Neuronal stem cell (in vitro differentiated cells): Measurements from ENCODE around the gene SLC9A1.

Experiments
- DNase-seq: peaks from one replicate; pipeline ENCODE4 v3.0.0-alpha.2; 2013; ENCODE audit warnings: low spot score
- H2AFZ ChIP-seq: one replicate; pipeline ENCODE4 v1.6.1; 2013; ENCODE audit warnings: mild to moderate bottlenecking, low read length, inconsistent platforms
- H2AK5ac ChIP-seq: 2 replicates; pipeline ENCODE4 v1.6.1; 2013; ENCODE audit warnings: low read depth, mild to moderate bottlenecking, inconsistent platforms, low read length, moderate library complexity, mixed read lengths
- H2BK120ac ChIP-seq: 2 replicates; pipeline ENCODE4 v1.6.1; 2013; ENCODE audit warnings: low read depth, mild to moderate bottlenecking, inconsistent platforms, low read length, moderate library complexity, mixed read lengths
- H2BK12ac ChIP-seq: one replicate; pipeline ENCODE4 v1.6.1; 2013; ENCODE audit warnings: low read length, inconsistent platforms
- H2BK15ac ChIP-seq: 2 replicates; pipeline ENCODE4 v1.6.1; 2013; ENCODE audit warnings: mild to moderate bottlenecking, low read length, inconsistent platforms, mixed read lengths
- H2BK5ac ChIP-seq: one replicate; pipeline ENCODE4 v1.6.1; 2013; ENCODE audit warnings: inconsistent platforms, mild to moderate bottlenecking, low read length, moderate library complexity
- H3K14ac ChIP-seq: one replicate; pipeline ENCODE4 v1.6.1; 2013; ENCODE audit warnings: low read length, inconsistent platforms
- H3K18ac ChIP-seq: 2 replicates; pipeline ENCODE4 v1.6.1; 2013; ENCODE audit warnings: low read length, inconsistent platforms
- H3K23ac ChIP-seq: 2 replicates; pipeline ENCODE4 v1.6.1; 2013; ENCODE audit warnings: low read depth, mild to moderate bottlenecking, mixed read lengths, low read length, inconsistent platforms; ENCODE audit not compliant: poor library complexity
- H3K27ac ChIP-seq: replicated peaks from 3 replicates; pipeline ENCODE4 v1.5.1; 2013; ENCODE audit warnings: low read length, inconsistent platforms
- H3K27me3 ChIP-seq, 3 experiments: 2 replicates each; pipeline ENCODE4 v1.6.1; 2013; ENCODE audit warnings: low read length in 3 of 3, mild to moderate bottlenecking in 2 of 3, inconsistent platforms in 1 of 3, low read depth in 1 of 3, mixed read lengths in 1 of 3, moderate library complexity in 1 of 3; ENCODE audit not compliant: control insufficient read depth in 3 of 3, insufficient read depth in 3 of 3
- H3K36me3 ChIP-seq, 2 donors: replicated peaks in 1 of 2; 2 replicates each; pipeline ENCODE4 v1.6.1; 2013; ENCODE audit warnings: low read length in 2 of 2; ENCODE audit not compliant: control insufficient read depth in 2 of 2, insufficient read depth in 2 of 2
- H3K4ac ChIP-seq: 2 replicates; pipeline ENCODE4 v1.6.1; 2013; ENCODE audit warnings: inconsistent platforms, mild to moderate bottlenecking, low read length, moderate library complexity
- H3K4me1 ChIP-seq, 2 donors: 1 replicate in 1 of 2; 2 replicates in 1 of 2; pipeline ENCODE4 v1.6.1; 2013; ENCODE audit warnings: low read length in 2 of 2, low read depth in 1 of 2; ENCODE audit not compliant: control insufficient read depth in 2 of 2, insufficient read depth in 1 of 2
- H3K4me2 ChIP-seq: one replicate; pipeline ENCODE4 v1.6.1; 2013; ENCODE audit warnings: mild to moderate bottlenecking, low read length, inconsistent platforms; ENCODE audit not compliant: insufficient read depth, poor library complexity, severe bottlenecking
- H3K4me3 ChIP-seq, 2 donors: 2 replicates each; pipeline ENCODE4 v1.5.1; 2013; ENCODE audit warnings: low read length in 2 of 2, mild to moderate bottlenecking in 2 of 2, inconsistent platforms in 1 of 2, moderate library complexity in 1 of 2
- H3K79me1 ChIP-seq: one replicate; pipeline ENCODE4 v1.6.1; 2013; ENCODE audit warnings: low read depth, mild to moderate bottlenecking, inconsistent platforms, low read length, moderate library complexity
- H3K9ac ChIP-seq: one replicate; pipeline ENCODE4 v1.6.1; 2013; ENCODE audit warnings: mild to moderate bottlenecking, low read depth, low read length, inconsistent platforms; ENCODE audit not compliant: poor library complexity
- H3K9me3 ChIP-seq, 2 donors: replicated peaks in 1 of 2; 2 replicates each; pipeline versions ENCODE3 to v1.6.1; 2013; ENCODE audit warnings: low read length in 2 of 2, mild to moderate bottlenecking in 2 of 2, inconsistent platforms in 1 of 2, low read depth in 1 of 2, mixed read lengths in 1 of 2, moderate library complexity in 1 of 2; ENCODE audit not compliant: control insufficient read depth in 2 of 2, insufficient read depth in 1 of 2
- H4K8ac ChIP-seq: one replicate; pipeline ENCODE4 v1.6.1; 2013; ENCODE audit warnings: low read depth, mild to moderate bottlenecking, inconsistent platforms, low read length, moderate library complexity
- H4K91ac ChIP-seq: one replicate; pipeline ENCODE4 v1.6.1; 2013; ENCODE audit warnings: low read length, low read depth, mild to moderate bottlenecking, inconsistent platforms; ENCODE audit not compliant: poor library complexity
- WGBS, 2 donors: extraction: QIAGEN DNeasy Blood & Tissue Kit; methylation state at CpG; one replicate each; pipeline ENCODE4 v1.1.7; 2013; ENCODE audit warnings: missing lambda C conversion rate in 2 of 2, mixed read lengths in 1 of 2; ENCODE audit not compliant: insufficient read length in 2 of 2, insufficient replicate concordance in 1 of 2; ENCODE audit errors: extremely low coverage in 2 of 2; 5-methylcytosine and 5-hydroxymethylcytosine counted together

Gene SLC9A1

GRCh38 chr1:27166351-27166802 is 11.5 kb upstream of the SLC9A1 start:
- Histone ChIP-seq H2AFZ (no peak overlapping the region), H2BK12ac (no peak overlapping the region), H3K14ac (no peak overlapping the region), H3K79me1 (no peaks in the 10 kb centered on the region), H4K8ac (no peak overlapping the region), H3K36me3 (no peaks in the 10 kb centered on the region), H3K27ac (no peak overlapping the region), H3K4me3 (no peak overlapping the region), H3K9me3 (no peaks in the 10 kb centered on the region), H3K4me1 (no peaks in the 10 kb centered on the region), H3K9ac (no peak overlapping the region), H2BK15ac (no peak overlapping the region), H3K4ac (no peak overlapping the region), H2AK5ac (no peak overlapping the region), H3K23ac (no peak overlapping the region), H3K18ac (no peak overlapping the region), H2BK5ac (no peak overlapping the region), H4K91ac (no peak overlapping the region), H3K27me3 (no peaks in the 10 kb centered on the region), H3K4me2 (no peak overlapping the region), H2BK120ac (no peak overlapping the region)
- DNase-seq: no peak
- no CpG with 5 or more reads among the region's 1 CpG for WGBS, 2 donors

DNA sequence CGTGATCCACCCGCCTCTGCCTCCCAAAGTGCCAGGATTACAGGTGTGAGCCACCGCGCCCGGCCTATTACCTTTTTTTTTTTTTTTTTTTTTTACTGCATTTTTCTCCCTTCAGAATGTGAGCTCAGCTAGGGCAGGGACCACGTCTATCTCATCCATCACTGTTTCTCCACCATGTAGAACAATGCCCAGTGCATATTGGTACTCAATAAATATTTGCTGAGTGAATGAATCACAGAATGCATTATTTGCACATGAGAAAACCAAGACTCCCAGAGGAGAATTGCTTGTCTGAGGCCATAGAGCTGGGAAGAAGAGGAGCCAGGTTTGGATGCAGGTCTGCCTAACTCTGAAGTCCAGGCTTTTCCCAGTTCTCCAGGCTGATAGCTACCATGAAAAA is 8.2 kb upstream of the SLC9A1 start:
- H3K4ac ChIP-seq: no peak overlapping the region
- no peaks in the 10 kb centered on the region for H3K79me1 ChIP-seq
- H3K27ac ChIP-seq: no peak overlapping the region
- H3K4me1 ChIP-seq: no peaks in the 10 kb centered on the region
- no peak overlapping the region for H3K23ac ChIP-seq
- no CpG with 5 or more reads among the region's 6 CpGs for WGBS, 2 donors
- no peak overlapping the region for H2AK5ac ChIP-seq
- no peak for DNase-seq
- H3K27me3 ChIP-seq: no peaks in the 10 kb centered on the region
- no peak overlapping the region for H2BK12ac ChIP-seq
- H3K9ac ChIP-seq: no peak overlapping the region
- no peak overlapping the region for H4K8ac ChIP-seq
- H3K4me2 ChIP-seq: no peak overlapping the region
- H2BK120ac ChIP-seq: no peak overlapping the region
- H2BK5ac ChIP-seq: no peak overlapping the region
- no peak overlapping the region for H3K4me3 ChIP-seq
- no peaks in the 10 kb centered on the region for H3K36me3 ChIP-seq
- no peak overlapping the region for H3K18ac ChIP-seq
- no peaks in the 10 kb centered on the region for H3K9me3 ChIP-seq
- H3K14ac ChIP-seq: no peak overlapping the region
- H2AFZ ChIP-seq: no peak overlapping the region
- H4K91ac ChIP-seq: no peak overlapping the region
- no peak overlapping the region for H2BK15ac ChIP-seq

DNA sequence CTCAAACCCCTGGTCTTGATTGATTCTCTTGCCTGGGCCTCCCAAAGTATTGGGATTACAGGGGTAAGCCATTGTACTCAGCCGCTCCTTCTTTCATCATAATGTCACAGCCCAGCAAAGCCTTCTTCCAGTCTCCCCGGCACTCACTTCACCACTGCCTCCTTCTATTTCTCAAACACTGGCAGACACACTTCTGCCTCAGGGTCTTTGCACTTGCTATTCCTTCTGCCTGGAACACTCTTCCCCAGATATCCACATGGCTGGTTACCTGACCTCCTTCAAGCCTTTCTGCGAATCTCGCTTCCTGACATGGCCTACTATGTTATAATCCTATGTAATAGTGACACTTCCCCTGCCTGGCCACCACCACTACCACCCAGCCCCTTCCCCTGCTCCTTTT is 7.2 kb upstream of the SLC9A1 start:
- no peak for DNase-seq
- no peak overlapping the region for H2BK15ac ChIP-seq
- no peak overlapping the region for H3K14ac ChIP-seq
- H3K4me1 ChIP-seq: no peaks in the 10 kb centered on the region
- no peak overlapping the region for H3K4me2 ChIP-seq
- no peak overlapping the region for H4K8ac ChIP-seq
- H2AK5ac ChIP-seq: no peak overlapping the region
- no peak overlapping the region for H3K4ac ChIP-seq
- no peak overlapping the region for H3K18ac ChIP-seq
- H3K27ac ChIP-seq: no peak overlapping the region
- no peak overlapping the region for H3K9ac ChIP-seq
- no peaks in the 10 kb centered on the region for H3K27me3 ChIP-seq
- no peak overlapping the region for H4K91ac ChIP-seq
- H3K36me3 ChIP-seq: no peaks in the 10 kb centered on the region
- H3K4me3 ChIP-seq: no peak overlapping the region
- no peak overlapping the region for H2BK5ac ChIP-seq
- H2AFZ ChIP-seq: no peak overlapping the region
- no peaks in the 10 kb centered on the region for H3K9me3 ChIP-seq
- no peak overlapping the region for H2BK12ac ChIP-seq
- no peaks in the 10 kb centered on the region for H3K79me1 ChIP-seq
- H2BK120ac ChIP-seq: no peak overlapping the region
- H3K23ac ChIP-seq: no peak overlapping the region
- no CpG with 5 or more reads among the region's 4 CpGs for WGBS, 2 donors

DNA sequence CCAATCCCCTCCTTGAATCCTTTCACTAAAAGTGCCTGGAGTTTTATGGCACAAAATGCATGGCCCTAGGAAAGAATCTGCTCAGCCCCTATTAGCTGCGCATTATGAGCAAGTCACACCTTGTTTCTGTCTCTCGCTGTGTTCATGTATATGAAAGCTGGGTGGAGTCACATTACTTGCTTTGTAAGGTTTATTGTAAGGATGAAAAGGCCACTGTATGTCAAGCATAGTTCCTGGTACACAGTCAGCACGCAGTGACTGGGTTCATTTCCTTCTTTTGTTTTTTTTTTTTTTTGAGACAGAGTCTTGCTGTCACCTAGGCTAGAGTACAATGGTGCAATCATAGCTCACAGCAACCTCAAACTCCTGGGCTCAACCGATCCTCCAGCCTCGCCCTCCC is 6.7 kb upstream of the SLC9A1 start:
- Histone ChIP-seq H2BK12ac (no peak overlapping the region), H2BK15ac (no peak overlapping the region), H3K27ac (no peak overlapping the region), H3K9ac (no peak overlapping the region), H3K18ac (no peak overlapping the region), H3K4ac (no peak overlapping the region), H3K14ac (no peak overlapping the region), H3K36me3 (no peaks in the 10 kb centered on the region), H2AFZ (no peak overlapping the region), H2BK5ac (no peak overlapping the region), H3K9me3 (no peaks in the 10 kb centered on the region), H4K8ac (no peak overlapping the region), H3K4me3 (no peak overlapping the region), H2AK5ac (no peak overlapping the region), H2BK120ac (no peak overlapping the region), H3K79me1 (no peaks in the 10 kb centered on the region), H3K4me1 (no peaks in the 10 kb centered on the region), H3K4me2 (no peak overlapping the region), H4K91ac (no peak overlapping the region), H3K23ac (no peak overlapping the region), H3K27me3 (no peaks in the 10 kb centered on the region)
- DNase-seq: no peak
- no CpG with 5 or more reads among the region's 5 CpGs for WGBS, 2 donors
